ENCODE data around the gene RHOD.

- no peak for TF ChIP-seq CTCF (IDR thresholded peaks at IDR 0.05)
- TF ChIP-seq POLR2A (IDR thresholded peaks at IDR 0.05): no peak
These were observed at the start of gene RHOD for GRCh38 chr11:67056267-67057204.
